CD4-positive, alpha-beta T cell treated with Interferon gamma for 1 hour (primary cell): Measurements from ENCODE around the gene ACTR3.
"Not testable (repeated sequence)": the region's sequence is repeated elsewhere in the genome, so short reads cannot be mapped to it uniquely, and the experiment has no call there.

Experiments
- DNase-seq: peaks from one replicate; pipeline ENCODE4 v3.0.0-alpha.2; 2020

The ACTR3 gene

GRCh38 chr2:113906647-113907046 is 16.8 kb downstream of the ACTR3 start:
- DNase-seq, result no peak

GRCh38 chr2:113907297-113907696 is 17.4 kb downstream of the ACTR3 start:
- no peak for DNase-seq

GRCh38 chr2:113910110-113910717 is 20.3 kb downstream of the ACTR3 start:
- no peak for DNase-seq

DNA sequence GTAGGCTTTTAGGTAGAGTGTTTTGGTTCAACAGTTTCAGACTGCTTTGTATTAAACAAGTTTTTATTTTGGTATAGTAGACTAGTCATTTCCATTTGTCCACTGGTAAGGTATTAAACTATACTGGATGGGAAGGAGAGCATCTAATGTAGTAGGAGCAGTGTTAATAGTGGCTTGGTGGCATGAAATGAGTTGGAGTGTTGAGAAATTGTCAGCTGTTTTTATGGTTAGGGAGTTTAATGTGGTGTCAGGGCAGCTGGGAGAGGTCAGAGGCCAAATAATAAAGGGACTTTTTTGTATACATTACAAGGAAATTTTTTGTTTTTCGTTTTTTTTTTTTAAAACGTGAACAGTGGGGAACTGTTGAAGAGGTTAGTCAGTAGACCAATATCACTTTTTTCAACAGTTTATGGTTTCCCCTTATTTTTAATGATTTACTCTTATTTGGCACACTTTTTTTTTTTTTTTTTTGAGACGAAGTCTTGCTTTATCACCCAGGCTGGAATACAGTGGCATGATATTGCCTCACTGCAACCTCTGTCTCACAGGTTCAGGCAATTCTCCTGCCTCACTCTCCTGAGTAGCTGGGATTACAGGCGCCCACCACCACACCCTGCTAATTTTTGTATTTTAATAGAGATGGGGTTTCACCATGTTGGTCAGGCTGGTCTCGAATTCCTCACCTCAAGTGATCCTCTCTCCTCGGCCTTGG is 21.2 kb downstream of the ACTR3 start:
- no peak for DNase-seq

- DNase-seq, result no peak
Observed at GRCh38 chr2:113915082-113915819, 25.4 kb downstream of the ACTR3 start.

DNA sequence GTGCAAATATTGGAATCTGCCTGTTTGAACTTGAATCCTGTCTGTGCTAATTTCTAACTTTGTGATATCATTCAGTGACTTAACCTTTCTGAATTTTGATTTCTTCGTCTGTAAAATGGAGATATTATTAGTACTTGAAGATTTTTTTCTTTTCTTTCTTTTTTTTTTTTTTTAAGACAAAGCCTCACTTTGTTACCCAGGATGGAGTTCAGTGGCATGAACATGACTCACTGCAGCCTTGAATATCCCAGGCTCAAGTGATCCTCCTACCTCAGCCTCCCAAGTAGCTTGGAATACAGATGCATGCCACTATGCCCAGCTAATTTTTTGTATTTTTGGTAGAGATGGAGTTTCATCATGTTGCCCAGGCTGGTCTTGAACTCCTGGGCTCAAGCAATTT is 28.3 kb downstream of the ACTR3 start:
- no peak for DNase-seq

- no peak for DNase-seq
Observed at GRCh38 chr2:113920996-113921395, 31.1 kb downstream of the ACTR3 start.

DNA sequence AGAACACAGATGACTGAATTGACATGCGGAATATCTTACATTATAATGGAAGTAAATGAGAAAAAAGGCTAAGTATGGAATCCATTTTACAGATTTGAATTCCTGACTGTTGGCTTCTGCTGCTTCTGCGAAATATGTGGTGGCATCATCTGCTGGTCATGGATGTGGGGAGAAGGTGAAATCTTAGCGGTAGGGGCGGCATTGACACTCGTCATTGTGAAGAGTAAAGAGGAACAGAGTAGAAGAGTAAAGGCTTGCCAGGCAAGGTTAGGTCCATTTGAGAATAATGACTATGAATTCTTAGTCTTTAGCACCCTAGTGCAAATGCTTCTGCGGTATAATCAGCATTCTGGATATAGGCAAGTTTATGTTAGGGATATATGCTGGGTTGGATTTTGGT is 32.4 kb downstream of the ACTR3 start:
- DNase-seq, result no peak

- DNase-seq, result no peak
Observed at GRCh38 chr2:113922784-113923183, 32.9 kb downstream of the ACTR3 start.

DNA sequence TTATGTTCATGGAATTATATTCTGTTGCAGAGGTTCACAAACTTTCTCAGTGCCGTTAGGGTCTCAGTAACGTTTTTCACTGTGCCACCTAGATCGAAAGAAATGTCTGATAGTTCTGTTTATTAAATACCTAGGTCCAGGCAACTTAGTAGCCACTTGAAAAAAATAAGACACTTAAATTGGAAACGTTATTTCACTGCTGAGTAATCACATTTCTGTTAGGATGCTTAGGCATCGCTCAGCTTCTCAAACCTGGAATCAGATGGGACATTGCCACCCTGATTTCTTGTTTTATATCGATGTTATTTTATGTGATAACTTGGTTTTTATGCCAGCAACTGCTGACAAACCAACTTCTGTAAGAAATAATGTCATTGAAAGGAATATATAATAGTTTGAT is 36.0 kb downstream of the ACTR3 start:
- DNase-seq, result no peak

DNA sequence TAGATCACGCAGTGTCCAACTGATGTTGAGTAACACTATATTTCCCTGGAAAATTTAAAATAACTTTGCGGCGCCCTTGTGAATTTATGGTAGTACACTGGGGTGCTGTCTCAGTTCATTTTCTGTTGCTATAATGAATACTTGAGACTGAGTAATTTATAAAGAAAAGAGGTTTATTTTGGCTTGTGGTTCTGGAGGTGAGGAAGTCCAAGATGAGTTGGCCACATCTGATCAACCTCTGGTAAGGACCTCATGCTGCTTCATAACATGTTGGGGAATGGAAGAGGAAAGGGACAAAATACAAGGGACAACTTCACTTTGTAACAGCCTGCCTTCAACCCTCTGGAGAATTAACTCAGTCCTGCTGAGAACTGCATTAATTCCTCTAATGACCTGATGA is 36.4 kb downstream of the ACTR3 start:
- no peak for DNase-seq

DNA sequence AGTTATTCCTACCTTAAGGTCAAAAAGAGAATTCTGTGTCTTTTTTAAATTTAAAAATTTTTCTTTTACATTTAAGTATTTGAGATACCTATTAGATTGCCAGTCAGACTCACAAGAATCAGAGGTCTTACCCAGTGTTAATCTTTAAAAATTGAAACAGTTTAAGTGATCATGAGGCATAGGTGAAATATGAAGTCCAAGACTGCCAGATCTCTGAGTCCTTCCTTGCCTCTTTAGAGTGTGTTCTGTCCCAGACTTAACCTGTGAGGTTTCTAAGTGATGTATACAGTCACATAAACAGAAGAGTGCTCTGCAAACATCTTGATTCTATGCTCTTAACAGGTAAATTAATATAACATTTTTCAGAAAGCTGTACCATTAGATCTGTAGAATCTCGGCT is 40.6 kb downstream of the ACTR3 start:
- no peak for DNase-seq

GRCh38 chr2:113937501-113937900 is 47.6 kb downstream of the ACTR3 start:
- DNase-seq, result no peak

DNA sequence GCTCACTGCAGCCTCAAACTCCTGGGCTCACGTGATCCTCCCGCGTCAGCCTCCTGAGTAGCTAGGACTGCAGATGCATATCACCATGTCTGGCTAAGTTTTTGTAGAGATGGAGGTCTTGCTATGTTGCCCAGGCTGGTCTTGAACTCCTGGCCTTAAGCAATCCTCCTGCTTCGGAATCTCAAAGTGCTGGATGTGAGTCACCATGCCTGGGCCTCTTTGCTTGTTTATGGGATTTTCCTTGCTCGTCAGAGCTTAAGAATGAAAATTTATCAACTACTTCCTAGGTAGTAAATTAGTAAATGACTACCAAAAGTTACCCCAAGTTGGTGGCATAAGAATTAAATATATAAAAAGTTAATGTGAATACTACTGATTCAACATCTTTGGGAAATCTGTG is 51.0 kb downstream of the ACTR3 start:
- no peak for DNase-seq

DNA sequence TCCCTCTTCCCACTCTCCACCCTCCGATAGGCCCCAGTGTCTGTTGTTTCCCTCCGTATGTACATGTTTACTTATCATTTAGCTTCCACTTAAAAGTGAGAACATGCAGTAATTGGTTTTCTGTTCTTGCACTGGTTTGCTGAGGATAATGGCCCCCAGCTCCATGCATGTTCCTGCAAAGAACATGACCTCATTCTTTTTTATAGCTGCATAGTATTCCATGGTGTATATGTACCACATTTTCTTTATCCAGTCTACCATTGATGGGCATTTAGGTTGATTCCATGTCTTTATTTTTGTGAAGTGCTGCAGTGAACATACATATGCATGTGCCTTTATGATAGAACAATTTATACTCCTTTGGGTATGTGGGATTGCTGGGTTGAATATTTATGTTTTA is 55.9 kb downstream of the ACTR3 start:
- DNase-seq, result not testable (repeated sequence)

- DNase-seq, result not testable (repeated sequence)
Observed at GRCh38 chr2:113950906-113951305, 61.0 kb downstream of the ACTR3 start.

DNA sequence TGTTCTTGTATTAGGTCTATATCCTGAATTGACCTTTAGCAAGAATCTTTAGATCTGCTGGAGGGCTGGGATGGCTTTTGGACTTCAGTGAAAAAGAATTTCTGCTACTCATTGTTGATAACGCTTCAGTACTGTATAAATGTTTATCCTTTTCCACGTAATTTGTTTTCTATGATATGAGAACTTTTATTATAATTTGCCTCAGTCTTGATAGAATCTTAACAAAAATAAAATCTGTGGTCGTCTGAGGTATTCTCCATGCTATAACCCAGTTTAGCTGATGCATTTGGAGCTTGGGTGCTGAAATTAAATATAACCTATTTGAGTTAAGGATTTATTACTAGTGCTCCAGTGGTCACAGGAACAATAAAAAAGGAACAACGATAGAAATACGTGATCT is 71.1 kb downstream of the ACTR3 start:
- no peak for DNase-seq

DNA sequence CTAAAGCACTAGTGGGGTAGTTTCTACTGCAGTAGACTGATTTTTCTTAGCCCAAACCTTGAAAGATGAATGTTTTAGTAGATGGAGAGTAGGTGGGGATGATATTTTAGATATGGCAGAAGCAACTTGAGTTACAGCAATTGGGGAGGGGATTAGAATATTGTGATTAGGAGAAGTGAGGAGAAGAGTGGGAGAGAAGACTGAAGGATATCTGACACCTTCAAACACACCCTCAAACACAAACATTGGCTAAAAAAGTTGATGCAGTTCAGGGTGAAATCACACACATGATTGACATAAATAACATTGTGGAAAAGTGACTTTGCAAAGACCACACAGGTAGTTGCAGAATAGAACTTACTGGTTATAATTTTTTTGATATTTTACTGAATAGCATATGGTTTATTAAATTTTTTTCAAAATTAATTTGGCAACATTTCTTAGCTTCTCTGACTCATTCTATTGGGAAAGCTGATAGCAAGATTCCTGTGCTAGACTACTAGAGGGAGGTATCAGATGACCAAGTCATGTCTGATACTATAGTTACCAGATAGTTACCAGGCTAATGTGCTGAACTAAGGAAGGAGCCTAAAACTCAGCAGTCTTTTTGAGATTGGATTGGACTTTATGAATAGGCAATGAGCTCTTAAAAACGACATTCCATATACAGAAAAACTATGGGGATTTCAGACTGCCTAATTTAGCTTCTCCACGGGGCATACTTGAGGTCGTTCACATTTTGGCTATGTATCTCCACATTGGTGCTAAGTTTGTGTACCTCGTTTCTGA is 73.0 kb downstream of the ACTR3 start:
- DNase-seq, result no peak

DNA sequence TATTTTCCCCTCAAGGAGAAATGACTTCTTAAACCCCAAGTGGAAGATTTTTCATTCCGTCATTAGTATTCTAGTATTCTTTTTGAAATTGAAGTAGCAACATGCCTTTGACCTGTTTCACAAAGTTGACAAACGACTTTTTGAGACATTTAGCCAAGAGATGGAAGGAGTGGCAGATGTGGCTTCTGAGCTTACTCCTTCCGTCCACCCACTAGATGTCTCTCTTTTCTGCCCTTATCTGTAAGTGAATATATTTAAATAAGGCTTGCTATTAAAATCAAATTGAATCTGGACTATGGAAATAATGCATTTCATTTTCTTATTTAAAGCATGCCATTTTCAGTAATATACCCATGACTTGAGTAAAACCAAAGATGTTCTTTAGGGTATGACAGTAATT is 74.1 kb downstream of the ACTR3 start:
- no peak for DNase-seq

- no peak for DNase-seq
Observed at GRCh38 chr2:113964436-113964835, 74.5 kb downstream of the ACTR3 start.

DNA sequence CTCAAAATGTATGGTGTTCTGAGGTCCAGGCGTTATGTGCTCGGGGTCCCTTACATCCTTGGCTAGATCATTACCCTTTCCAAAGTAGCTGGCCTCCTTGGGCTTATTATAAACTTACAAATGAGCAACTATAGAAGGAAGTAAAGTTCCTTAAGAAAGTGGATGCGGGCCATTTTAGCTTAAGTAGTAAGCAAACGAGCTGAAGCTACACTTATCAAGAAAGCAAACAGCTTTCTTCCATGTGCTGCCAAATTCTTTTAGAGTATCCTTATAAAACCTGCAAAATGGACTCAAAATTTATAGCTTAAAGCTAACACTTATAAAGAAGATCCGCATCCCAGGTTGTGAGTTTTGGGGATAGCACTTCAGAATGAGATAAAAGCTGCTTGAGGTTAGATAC is 75.3 kb downstream of the ACTR3 start:
- no peak for DNase-seq

DNA sequence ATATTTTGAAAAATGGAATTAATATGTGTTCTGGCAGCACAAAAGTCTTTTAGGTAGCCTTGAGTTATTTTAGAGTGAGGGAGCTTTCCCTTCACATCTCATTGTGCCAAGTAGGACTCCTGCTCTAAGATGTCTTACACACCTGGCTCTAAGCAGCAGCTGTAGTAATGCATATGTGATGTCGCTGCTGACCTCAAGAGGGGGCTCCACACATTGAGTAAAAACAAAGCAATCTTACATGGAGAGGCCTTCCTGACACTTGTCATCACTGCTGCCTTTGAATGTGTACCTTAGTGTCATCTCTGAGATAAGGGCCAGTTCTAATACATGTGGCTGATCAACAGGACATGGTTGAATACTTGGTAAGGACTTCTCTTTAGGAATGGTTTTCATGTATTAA is 75.8 kb downstream of the ACTR3 start:
- no peak for DNase-seq

GRCh38 chr2:113966171-113966570 is 76.3 kb downstream of the ACTR3 start:
- no peak for DNase-seq

DNA sequence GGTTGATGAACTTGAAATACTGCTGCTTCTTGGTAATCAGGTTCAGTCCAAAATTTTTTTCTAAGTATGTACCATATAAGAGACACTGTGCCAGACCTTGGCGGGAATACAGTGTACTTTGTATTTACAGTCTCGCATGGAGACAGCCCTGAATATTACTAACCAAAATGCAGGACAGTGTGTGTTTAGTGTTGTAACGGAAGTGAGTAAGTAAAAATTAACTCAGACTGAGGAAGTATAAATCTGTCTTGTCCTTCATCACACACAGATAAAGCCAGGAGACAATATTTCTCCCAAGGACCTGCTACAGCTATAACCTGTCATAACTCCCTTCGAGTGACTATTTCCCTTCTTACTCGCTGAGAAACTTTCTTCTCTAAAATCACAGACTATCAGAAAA is 76.9 kb downstream of the ACTR3 start:
- DNase-seq, result no peak
